Neural cell (in vitro differentiated cells): ENCODE data around the gene UQCC2.

Experiments
- EZH2 ChIP-seq: fragments of 200-600, 300-800 bp; shearing (Covaris generic), sonication (generic); IDR thresholded peaks from 2 replicates; pipeline ENCODE4 v1.6.1; 2014; ENCODE audit warnings: antibody characterized with exemption, low read length, borderline replicate concordance, mild to moderate bottlenecking; ENCODE audit not compliant: insufficient read depth, poor library complexity, severe bottlenecking
- TF ChIP-seq, protein P1 (sequence below): fragments of 450-650 bp; IDR thresholded peaks from 2 replicates; pipeline ENCODE4 v1.5.1; 2014; ENCODE audit warnings: antibody characterized with exemption, mild to moderate bottlenecking, moderate library complexity; ENCODE audit not compliant: poor library complexity, severe bottlenecking

- TF ChIP-seq, protein P1, sequence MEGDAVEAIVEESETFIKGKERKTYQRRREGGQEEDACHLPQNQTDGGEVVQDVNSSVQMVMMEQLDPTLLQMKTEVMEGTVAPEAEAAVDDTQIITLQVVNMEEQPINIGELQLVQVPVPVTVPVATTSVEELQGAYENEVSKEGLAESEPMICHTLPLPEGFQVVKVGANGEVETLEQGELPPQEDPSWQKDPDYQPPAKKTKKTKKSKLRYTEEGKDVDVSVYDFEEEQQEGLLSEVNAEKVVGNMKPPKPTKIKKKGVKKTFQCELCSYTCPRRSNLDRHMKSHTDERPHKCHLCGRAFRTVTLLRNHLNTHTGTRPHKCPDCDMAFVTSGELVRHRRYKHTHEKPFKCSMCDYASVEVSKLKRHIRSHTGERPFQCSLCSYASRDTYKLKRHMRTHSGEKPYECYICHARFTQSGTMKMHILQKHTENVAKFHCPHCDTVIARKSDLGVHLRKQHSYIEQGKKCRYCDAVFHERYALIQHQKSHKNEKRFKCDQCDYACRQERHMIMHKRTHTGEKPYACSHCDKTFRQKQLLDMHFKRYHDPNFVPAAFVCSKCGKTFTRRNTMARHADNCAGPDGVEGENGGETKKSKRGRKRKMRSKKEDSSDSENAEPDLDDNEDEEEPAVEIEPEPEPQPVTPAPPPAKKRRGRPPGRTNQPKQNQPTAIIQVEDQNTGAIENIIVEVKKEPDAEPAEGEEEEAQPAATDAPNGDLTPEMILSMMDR: no peak
- no peak for TF ChIP-seq EZH2
These were observed 47.6 kb downstream of the UQCC2 start for GRCh38 chr6:33663727-33664449.
